Esophagus squamous epithelium (tissue), 4 donors: ENCODE data around the gene UBB.

Experiments used
- CTCF ChIP-seq, 6 experiments: fragments of 450-650 bp in 4 of 6; fragments of 200-600 bp in 2 of 6; sonication (generic) in 2 of 6; IDR thresholded peaks; one replicate each; pipeline ENCODE4 v1.5.1; 2016 to 2019; ENCODE audit warnings: antibody characterized with exemption in 6 of 6, mild to moderate bottlenecking in 4 of 6, moderate library complexity in 4 of 6
- POLR2A ChIP-seq, 4 donors: fragments of 450-650 bp; IDR thresholded peaks; one replicate each; pipeline ENCODE4 v1.6.1; 2017; ENCODE audit warnings: antibody characterized with exemption in 4 of 4, mild to moderate bottlenecking in 4 of 4, moderate library complexity in 3 of 4

GRCh38 chr17:16427020-16427419 lies 46.1 kb downstream of the UBB start:
- TF ChIP-seq CTCF (IDR thresholded peaks at IDR 0.05): no peak
- no peak for TF ChIP-seq POLR2A (IDR thresholded peaks at IDR 0.05)
